GM21529 (cell line): ENCODE data around the gene EYS.
"Not testable (repeated sequence)": the region's sequence is repeated elsewhere in the genome, so short reads cannot be mapped to it uniquely, and the experiment has no call there.

Experiments
- ATAC-seq: cut with Tn5 transposase; IDR thresholded peaks from one replicate; pipeline ENCODE4 v1.9.1; 2021; ENCODE audit not compliant: unreplicated experiment

EYS gene

GRCh38 chr6:63936399-63936798 lies 1770.6 kb downstream of the EYS start:
- ATAC-seq, result no peak

DNA sequence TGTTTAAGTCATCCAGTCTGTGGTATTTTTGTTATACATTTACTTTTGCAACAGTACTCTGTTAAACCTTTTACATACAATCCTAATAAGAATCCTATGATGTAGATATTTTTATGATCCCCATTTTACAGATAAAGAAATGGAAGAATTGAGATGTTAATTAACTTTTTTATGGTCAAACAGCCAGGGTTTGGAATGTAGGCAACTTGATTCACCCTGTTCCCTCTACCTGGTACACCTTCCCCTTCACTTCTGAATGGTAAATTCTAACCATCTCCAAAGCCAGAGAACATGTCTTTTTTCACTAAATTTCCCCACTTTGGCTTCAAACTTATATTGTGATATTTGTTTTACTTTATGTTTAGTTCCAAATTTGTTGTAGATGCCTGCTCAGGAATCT lies 1771.3 kb downstream of the EYS start:
- no peak for ATAC-seq

- ATAC-seq, result not testable (repeated sequence)
These were observed 1773.1 kb downstream of the EYS start for GRCh38 chr6:63933948-63934347.

GRCh38 chr6:63930848-63931247 lies 1776.2 kb downstream of the EYS start:
- ATAC-seq, result no peak

DNA sequence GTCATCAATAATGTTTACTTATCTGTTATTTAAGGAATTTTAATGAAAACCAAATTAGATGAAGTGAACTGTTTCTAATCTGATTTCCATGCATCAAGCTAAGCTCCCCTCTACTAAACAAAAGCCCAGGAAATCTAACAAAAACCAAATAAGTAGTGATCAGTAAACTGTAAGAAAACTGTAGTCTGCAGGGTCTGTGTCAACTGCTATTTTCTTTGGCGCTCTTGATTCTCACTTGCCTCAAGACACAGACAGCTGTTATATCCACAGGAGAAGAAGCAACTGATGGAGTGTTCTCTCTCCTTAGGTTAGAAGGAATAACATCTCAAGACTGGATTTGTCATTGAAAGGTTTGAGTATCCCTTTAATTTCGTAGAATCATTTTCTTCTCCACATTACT lies 1777.9 kb downstream of the EYS start:
- ATAC-seq, result no peak

GRCh38 chr6:63928613-63929012 lies 1778.4 kb downstream of the EYS start:
- ATAC-seq, result no peak

DNA sequence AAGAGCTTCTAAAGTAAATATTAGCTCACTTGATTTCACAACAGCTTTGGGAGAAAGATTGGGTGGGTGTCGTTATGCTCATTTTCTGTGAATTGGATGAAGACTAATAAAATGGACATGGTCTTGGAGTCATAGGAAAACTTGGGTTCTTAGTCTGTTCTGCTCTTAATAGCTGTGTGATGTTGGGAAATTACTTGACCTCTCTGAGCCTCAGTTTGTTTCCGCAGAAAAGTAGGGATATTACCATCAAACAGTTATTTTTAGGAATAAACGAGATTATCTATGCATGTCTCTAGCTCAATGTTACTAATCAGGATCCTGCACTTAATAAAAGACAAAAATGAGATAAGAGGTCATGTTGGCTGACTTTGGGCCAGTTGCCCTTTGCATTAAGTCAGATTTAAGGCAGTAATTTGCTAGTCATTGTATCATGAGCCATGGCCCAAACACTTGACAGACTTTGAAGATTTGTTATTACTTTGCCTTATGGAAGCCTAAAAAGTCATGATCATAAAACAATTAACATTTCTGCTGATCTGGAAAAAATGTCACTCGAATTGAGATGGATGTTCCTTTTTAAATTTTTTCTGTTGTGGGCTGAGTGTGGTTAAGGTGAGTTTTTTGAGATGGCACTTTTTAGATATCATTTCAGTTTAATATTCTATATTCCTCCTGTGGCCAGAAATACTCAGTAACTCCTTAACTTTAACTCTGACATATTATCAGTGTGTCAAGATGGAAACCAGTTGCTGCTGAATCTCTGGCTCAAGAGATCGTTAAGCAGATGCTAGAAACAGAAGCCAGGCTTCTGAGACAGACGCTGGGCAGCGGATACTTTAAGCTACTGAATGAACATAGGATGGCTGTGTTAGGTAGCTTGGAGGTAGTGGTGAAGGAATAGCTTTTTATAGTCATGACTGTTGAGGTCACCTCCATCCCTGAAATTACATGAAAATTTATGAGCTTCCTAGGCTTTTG lies 1779.8 kb downstream of the EYS start:
- ATAC-seq, result no peak

GRCh38 chr6:63926258-63926780 lies 1780.7 kb downstream of the EYS start:
- ATAC-seq, result no peak

DNA sequence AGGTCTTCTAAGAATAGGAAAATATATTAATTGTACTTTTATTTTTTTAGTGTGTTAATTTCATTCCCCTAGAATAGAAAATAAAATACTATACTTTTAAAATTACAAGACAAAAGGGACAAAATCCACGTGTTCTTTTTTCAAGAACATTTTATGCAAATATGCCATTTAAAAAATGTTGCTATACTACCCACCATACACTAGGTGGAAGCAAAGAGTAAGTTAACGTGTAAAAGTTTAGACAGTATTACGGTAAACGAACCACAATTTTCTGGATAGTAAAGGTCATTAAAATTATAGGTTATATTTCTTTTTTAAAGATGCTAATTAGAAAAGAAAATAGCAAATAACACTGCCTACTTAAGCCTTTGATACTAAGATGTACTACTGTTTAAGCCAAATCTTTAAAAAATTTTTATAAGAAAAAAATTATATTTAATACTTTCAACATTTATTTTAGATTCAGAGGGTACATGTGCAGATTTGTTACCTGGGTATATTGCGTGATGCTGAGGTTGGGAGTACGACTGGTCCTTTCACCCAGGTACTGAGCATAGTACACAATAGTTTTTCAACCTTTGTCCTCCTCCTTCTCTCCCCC lies 1783.8 kb downstream of the EYS start:
- ATAC-seq, result peak; percentile 84

DNA sequence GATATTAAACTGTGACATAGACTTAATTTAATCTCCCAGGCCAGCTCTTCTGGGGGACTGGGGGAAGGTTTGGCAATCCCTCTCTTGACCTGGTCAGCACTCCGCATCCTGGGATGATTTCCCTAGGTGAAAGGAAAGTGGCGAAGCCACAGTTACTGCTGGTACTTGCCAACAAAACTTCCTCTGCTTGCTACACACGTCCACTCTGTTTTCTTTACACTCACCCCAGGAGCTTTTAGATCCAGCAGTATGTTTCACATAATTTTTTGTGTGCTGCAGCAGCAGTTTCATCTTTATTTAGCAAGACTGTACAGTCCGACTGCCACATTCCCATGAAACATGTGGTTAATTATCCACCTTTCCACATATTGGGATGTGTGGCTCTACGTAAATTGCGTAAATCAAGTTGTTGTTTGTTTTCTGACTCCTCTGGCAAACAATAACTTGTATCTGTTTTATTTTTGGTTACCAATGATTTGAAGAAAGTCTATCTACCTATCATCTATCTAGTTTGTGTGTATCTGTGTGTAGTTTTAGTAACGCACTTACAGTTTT lies 1787.4 kb downstream of the EYS start:
- no peak for ATAC-seq

GRCh38 chr6:63912887-63913286 lies 1794.1 kb downstream of the EYS start:
- no peak for ATAC-seq

- no peak for ATAC-seq
These were observed 1796.0 kb downstream of the EYS start for GRCh38 chr6:63910863-63911551.

DNA sequence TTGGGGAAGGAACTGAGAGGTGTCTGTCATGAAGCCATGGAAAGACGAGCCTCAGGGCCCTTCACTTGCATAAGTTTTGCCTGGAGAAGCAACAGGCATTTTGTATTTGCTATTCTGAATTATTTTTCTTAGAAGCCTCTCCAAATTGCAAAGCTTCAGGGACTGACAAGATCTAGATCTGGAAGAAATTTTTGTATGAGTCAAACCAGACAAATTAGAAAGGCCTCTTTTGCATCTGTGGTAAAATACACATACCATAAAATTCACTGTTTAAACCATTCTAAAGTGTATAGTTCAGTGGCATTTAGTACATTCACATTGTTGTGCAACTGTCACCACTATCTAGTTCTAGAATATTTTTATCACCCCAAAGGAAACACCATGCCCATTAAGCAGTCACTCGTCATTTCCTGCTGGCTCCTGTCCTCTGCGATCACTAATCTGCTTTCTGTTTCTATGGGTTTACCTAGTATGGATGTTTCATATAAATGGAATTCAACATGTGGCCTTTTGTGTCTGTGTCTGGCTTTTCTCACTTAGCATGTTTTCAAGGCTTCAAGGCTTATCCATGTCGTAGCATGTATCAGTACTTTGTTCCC lies 1802.3 kb downstream of the EYS start:
- ATAC-seq, result no peak

DNA sequence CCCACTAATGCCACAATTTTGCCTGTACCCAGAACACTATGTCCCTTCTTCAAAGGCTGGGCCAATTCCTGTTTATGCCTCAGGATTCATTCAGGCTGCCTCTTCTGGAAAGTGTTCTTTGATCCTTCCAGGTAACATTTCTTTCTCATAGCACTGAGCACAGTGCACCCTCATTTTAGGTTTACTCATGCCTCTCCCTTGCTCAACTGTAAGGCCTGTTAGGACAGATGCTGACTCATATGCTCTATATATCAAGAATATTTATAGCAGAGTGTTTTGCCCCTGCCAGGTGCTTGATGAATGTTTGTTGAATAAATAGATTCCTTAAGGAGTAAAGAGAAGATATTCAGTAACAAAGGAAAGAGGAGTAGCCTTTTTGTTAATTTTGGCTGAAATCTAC lies 1807.5 kb downstream of the EYS start:
- ATAC-seq, result no peak

- no peak for ATAC-seq
These were observed 1809.1 kb downstream of the EYS start for GRCh38 chr6:63897952-63898351.

DNA sequence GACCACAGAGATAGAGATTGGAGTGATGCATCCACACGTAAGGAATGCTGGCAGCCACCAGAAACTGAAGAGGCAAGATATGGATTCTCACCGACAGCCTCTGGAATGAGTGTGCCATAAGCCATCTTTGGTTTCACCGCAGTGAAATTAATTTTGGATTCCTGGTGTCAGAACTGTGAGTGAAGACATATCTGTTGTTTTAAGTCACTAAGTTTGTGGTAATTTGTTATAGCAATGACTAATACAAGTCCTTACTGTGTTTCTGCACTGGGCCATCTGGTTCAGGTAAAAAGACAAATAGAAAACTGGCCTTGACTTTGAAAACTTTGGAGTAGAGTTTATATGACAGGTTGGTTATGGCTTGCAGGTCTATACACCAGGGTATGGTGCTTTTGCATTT lies 1809.6 kb downstream of the EYS start:
- ATAC-seq, result no peak

GRCh38 chr6:63888416-63888815 lies 1818.6 kb downstream of the EYS start:
- ATAC-seq, result no peak

- not testable (repeated sequence) for ATAC-seq
These were observed 1819.2 kb downstream of the EYS start for GRCh38 chr6:63887804-63888203.

DNA sequence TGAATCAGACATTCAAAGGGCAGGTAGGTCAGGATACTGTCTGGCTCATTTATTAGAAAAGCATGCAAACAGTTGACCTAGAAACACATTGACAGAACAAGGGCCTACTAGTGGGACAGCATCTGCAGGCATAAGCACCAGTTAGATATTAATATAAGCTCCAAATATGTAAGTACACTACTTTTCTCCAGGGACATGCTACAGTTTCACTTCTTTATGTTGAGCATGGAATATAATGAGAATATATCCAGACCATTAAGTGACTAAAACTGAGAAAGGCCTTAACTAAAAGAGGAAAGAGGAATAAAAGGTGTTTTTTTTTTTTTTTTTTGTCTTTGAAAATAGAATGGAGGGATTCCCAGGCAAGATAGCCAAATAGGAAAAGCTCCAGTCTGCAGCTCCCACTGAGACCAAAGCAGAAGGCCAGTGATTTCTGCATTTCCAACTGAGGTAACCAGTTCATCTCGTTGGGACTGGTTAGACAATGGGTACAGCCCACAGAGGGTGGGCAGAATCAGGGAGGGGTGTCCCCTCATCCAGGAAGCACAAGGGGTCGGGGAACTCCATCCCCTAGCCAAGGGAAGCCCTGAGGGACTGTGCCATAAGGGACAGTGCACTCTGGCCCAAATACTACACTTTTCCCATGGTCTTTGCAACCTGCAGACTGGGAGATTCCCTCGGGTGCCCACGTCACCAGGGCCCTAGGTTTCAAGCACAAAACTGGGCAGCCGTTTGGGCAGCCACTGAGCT lies 1819.8 kb downstream of the EYS start:
- ATAC-seq, result no peak

- no peak for ATAC-seq
These were observed 1820.7 kb downstream of the EYS start for GRCh38 chr6:63886341-63886740.
